ENCODE measurements around the gene GFM1.

DNA sequence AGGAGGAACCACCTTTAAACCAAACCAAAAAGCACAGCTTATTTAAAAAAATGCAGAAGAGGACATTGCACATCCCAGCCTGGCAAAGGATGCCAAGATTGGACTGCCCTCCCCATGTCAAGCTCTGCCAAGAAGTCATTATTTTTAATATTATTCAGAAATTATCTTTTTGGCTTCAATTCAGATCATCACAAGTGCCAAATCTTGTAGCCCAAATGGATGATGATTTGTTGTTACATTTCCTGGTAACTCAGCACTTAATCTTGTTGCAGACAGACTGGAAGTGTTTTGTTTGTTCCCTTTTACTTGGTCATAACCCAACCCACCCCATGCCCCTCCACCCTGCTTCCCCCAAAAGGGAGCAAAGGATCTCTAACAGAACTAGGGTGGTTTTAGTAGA, 56.2 kb downstream of the GFM1 start:
- TF ChIP-seq, protein P1, sequence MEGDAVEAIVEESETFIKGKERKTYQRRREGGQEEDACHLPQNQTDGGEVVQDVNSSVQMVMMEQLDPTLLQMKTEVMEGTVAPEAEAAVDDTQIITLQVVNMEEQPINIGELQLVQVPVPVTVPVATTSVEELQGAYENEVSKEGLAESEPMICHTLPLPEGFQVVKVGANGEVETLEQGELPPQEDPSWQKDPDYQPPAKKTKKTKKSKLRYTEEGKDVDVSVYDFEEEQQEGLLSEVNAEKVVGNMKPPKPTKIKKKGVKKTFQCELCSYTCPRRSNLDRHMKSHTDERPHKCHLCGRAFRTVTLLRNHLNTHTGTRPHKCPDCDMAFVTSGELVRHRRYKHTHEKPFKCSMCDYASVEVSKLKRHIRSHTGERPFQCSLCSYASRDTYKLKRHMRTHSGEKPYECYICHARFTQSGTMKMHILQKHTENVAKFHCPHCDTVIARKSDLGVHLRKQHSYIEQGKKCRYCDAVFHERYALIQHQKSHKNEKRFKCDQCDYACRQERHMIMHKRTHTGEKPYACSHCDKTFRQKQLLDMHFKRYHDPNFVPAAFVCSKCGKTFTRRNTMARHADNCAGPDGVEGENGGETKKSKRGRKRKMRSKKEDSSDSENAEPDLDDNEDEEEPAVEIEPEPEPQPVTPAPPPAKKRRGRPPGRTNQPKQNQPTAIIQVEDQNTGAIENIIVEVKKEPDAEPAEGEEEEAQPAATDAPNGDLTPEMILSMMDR (IDR thresholded peaks at IDR 0.05; ENCODE audit: low read depth, low read length), result no peak
- TF ChIP-seq, protein P2, sequence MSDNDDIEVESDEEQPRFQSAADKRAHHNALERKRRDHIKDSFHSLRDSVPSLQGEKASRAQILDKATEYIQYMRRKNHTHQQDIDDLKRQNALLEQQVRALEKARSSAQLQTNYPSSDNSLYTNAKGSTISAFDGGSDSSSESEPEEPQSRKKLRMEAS (IDR thresholded peaks at IDR 0.05; ENCODE audit: low read depth, low read length), result no peak
- TF ChIP-seq POLR2A (IDR thresholded peaks at IDR 0.05; ENCODE audit: extremely low read depth, insufficient read length), result no peak
- TF ChIP-seq MYC (IDR thresholded peaks at IDR 0.05; ENCODE audit: low read depth, low read length), result no peak
